ENCODE data around the gene SAT1.

SAT1 gene

GRCh38 chrX:23776363-23776762, 6.6 kb upstream of the SAT1 start:
- DNase-seq (ENCODE audit: low read depth) = no peak

GRCh38 chrX:23779025-23779424, 3.9 kb upstream of the SAT1 start:
- no peak for DNase-seq (ENCODE audit: low read depth)

- no peak for DNase-seq (ENCODE audit: low read depth)
These were observed 518 bp upstream of the SAT1 start for GRCh38 chrX:23782455-23782854.

GRCh38 chrX:23783589-23784469, 856 bp downstream of the SAT1 start:
- DNase-seq (ENCODE audit: low read depth) = no peak

GRCh38 chrX:23784470-23785331, 1.7 kb downstream of the SAT1 start:
- DNase-seq (ENCODE audit: low read depth) = no peak

GRCh38 chrX:23785580-23785979, 2.6 kb downstream of the SAT1 start:
- DNase-seq (ENCODE audit: low read depth) = no peak

- DNase-seq (ENCODE audit: low read depth) = no peak
These were observed 3.4 kb downstream of the SAT1 start for GRCh38 chrX:23786268-23786815.

GRCh38 chrX:23787745-23788118, 4.8 kb downstream of the SAT1 start:
- no peak for DNase-seq (ENCODE audit: low read depth)

GRCh38 chrX:23788521-23788920, 5.5 kb downstream of the SAT1 start:
- DNase-seq (ENCODE audit: low read depth) = no peak

GRCh38 chrX:23788946-23789345, 6.0 kb downstream of the SAT1 start:
- DNase-seq (ENCODE audit: low read depth) = no peak

GRCh38 chrX:23789386-23790154, 6.6 kb downstream of the SAT1 start:
- no peak for DNase-seq (ENCODE audit: low read depth)

- no peak for DNase-seq (ENCODE audit: low read depth)
These were observed 7.2 kb downstream of the SAT1 start for GRCh38 chrX:23790155-23790497.

GRCh38 chrX:23792861-23793553, 10.0 kb downstream of the SAT1 start:
- DNase-seq (ENCODE audit: low read depth) = no peak

- no peak for DNase-seq (ENCODE audit: low read depth)
These were observed 12.2 kb downstream of the SAT1 start for GRCh38 chrX:23795221-23795620.

- DNase-seq (ENCODE audit: low read depth) = no peak
These were observed 14.6 kb downstream of the SAT1 start for GRCh38 chrX:23797371-23798128.

- no peak for DNase-seq (ENCODE audit: low read depth)
These were observed 16.6 kb downstream of the SAT1 start for GRCh38 chrX:23799469-23800065.

GRCh38 chrX:23802431-23802830, 19.5 kb downstream of the SAT1 start:
- no peak for DNase-seq (ENCODE audit: low read depth)

GRCh38 chrX:23803931-23804381, 21.0 kb downstream of the SAT1 start:
- no peak for DNase-seq (ENCODE audit: low read depth)

- DNase-seq (ENCODE audit: low read depth) = no peak
These were observed 21.6 kb downstream of the SAT1 start for GRCh38 chrX:23804578-23804977.

GRCh38 chrX:23805389-23805788, 22.4 kb downstream of the SAT1 start:
- no peak for DNase-seq (ENCODE audit: low read depth)
